OCI-LY3 (cell line): ENCODE results near the gene AMBRA1.

Source experiments
- H2AFZ ChIP-seq: fragments of 200-600, 300-600 bp; shearing (Covaris generic); 2 replicates; pipeline ENCODE4 v1.6.0; 2014; ENCODE audit warnings: antibody characterized with exemption, low read depth, low read length
- H3K27ac ChIP-seq: fragments of 200-600, 300-600 bp; sonication (generic); 2 replicates; pipeline ENCODE4 v1.5.1; 2014; ENCODE audit warnings: mild to moderate bottlenecking, low read length, moderate library complexity, mixed read lengths
- H3K27me3 ChIP-seq: fragments of 200-600, 300-600 bp; sonication (generic); 2 replicates; pipeline ENCODE4 v1.6.1; 2014; ENCODE audit warnings: low read depth, low read length, mixed read lengths
- H3K36me3 ChIP-seq: fragments of 200-600, 300-600 bp; sonication (generic); replicated peaks from 2 replicates; pipeline ENCODE3; 2014; ENCODE audit warnings: low read depth, low read length, mixed read lengths
- H3K4me1 ChIP-seq: fragments of 300-600, 200-600 bp; sonication (generic); 2 replicates; pipeline ENCODE4 v1.6.1; 2014; ENCODE audit warnings: low read length, mixed read lengths
- H3K4me2 ChIP-seq: fragments of 200-600, 300-600 bp; sonication (generic); 2 replicates; pipeline ENCODE4 v1.6.1; 2014; ENCODE audit warnings: low read length, mixed read lengths
- H3K4me3 ChIP-seq: fragments of 300-600, 200-600 bp; sonication (generic); 2 replicates; pipeline ENCODE4 v1.5.1; 2014; ENCODE audit warnings: antibody characterized with exemption, mild to moderate bottlenecking, low read length, moderate library complexity
- H3K79me2 ChIP-seq: fragments of 300-600, 200-600 bp; shearing (Covaris generic); 2 replicates; pipeline ENCODE4 v1.6.1; 2014; ENCODE audit warnings: mild to moderate bottlenecking, low read length, mixed read lengths
- H3K9ac ChIP-seq: fragments of 300-600, 200-600 bp; shearing (Covaris generic); 2 replicates; pipeline ENCODE4 v1.6.0; 2014; ENCODE audit warnings: mild to moderate bottlenecking, low read length, moderate library complexity
- H3K9me3 ChIP-seq: fragments of 200-600, 300-600 bp; shearing (Covaris generic); 2 replicates; pipeline ENCODE4 v1.6.1; 2014; ENCODE audit warnings: low read length, mixed read lengths; ENCODE audit not compliant: insufficient read depth
- H4K20me1 ChIP-seq: fragments of 200-600, 300-600 bp; sonication (generic); 2 replicates; pipeline ENCODE4 v1.6.1; 2016; ENCODE audit warnings: low read length, mixed read lengths; ENCODE audit not compliant: insufficient read depth
- EZH2phosphoT487 ChIP-seq: fragments of 200-600 bp; shearing (Covaris generic); IDR thresholded peaks from 2 replicates; pipeline ENCODE4 v1.6.1; 2018; ENCODE audit warnings: antibody characterized with exemption, mixed run types, low read depth
- TF ChIP-seq, protein P1 (sequence below): fragments of 200-600, 300-600 bp; sonication (generic); IDR thresholded peaks from 2 replicates; pipeline ENCODE4 v1.5.1; 2014; ENCODE audit warnings: antibody characterized with exemption, low read length, low read depth

AMBRA1 gene

DNA sequence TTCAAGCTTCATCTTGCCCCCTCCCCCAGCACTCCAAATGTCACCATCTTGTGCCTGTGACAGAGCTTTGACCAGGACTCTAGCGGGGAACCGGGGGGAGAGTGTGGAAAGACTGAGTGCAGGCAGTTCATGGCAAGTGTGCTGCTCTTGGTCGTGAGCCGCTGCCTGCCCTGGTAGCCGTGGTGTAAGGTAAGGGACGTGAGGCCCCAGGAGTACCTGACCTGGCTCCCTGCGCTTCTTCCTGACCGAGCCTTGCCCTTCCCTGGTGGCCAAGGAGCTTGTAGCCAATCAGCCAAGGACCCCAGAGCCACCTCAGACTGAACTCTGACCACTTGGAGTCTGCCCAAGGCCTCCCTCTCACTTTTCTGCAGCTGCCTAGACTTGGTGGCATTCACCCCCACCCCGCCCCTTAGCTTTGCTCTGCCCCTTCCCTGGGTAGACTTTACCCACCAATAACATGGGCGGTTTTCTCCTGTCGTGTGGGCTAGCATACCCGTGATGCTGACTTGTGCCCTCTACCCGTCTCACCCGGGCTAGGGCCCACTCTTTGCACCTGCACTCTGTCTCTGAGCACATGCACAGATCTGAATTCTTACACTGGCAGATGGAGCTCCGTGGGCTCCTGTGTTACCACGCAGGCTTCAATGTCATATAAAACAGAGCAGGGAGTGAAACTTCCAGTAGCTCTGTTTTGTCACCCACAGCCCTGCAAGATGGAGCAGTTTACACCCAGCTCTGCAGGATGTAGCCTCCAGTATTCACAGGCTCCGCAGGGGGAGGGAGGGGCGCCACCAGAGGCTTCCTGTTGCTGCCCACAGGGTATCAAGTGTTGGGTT is 245.0 kb downstream of the AMBRA1 start:
- H3K4me2 ChIP-seq = peak overlapping the region; percentile 100
- peak overlapping the region; percentile 82 for H3K4me3 ChIP-seq
- H3K9ac ChIP-seq = peak overlapping the region; percentile 68
- TF ChIP-seq, protein P1, sequence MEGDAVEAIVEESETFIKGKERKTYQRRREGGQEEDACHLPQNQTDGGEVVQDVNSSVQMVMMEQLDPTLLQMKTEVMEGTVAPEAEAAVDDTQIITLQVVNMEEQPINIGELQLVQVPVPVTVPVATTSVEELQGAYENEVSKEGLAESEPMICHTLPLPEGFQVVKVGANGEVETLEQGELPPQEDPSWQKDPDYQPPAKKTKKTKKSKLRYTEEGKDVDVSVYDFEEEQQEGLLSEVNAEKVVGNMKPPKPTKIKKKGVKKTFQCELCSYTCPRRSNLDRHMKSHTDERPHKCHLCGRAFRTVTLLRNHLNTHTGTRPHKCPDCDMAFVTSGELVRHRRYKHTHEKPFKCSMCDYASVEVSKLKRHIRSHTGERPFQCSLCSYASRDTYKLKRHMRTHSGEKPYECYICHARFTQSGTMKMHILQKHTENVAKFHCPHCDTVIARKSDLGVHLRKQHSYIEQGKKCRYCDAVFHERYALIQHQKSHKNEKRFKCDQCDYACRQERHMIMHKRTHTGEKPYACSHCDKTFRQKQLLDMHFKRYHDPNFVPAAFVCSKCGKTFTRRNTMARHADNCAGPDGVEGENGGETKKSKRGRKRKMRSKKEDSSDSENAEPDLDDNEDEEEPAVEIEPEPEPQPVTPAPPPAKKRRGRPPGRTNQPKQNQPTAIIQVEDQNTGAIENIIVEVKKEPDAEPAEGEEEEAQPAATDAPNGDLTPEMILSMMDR = no peak
- no peak for TF ChIP-seq EZH2phosphoT487
- H4K20me1 ChIP-seq = peaks cover 6% of the 10 kb centered on the region; the same call in 1 of the 2 replicates
- peaks cover 8% of the 10 kb centered on the region; the same call in 1 of the 2 replicates for H3K27me3 ChIP-seq
- H3K27ac ChIP-seq = no peak overlapping the region
- peaks cover 34% of the 10 kb centered on the region for H3K4me1 ChIP-seq
- H3K36me3 ChIP-seq = peaks cover 3% of the 10 kb centered on the region
- no peak overlapping the region for H2AFZ ChIP-seq
- peaks cover 59% of the 10 kb centered on the region for H3K79me2 ChIP-seq
- no peaks in the 10 kb centered on the region for H3K9me3 ChIP-seq

GRCh38 chr11:46347637-46348311 is 246.0 kb downstream of the AMBRA1 start:
- H4K20me1 ChIP-seq = peaks cover 6% of the 10 kb centered on the region; the same call in 1 of the 2 replicates
- H3K4me1 ChIP-seq = peaks cover 34% of the 10 kb centered on the region
- H3K9ac ChIP-seq = peak overlapping the region; percentile 68
- peaks cover 49% of the 10 kb centered on the region for H3K79me2 ChIP-seq
- peaks cover 15% of the 10 kb centered on the region; the same call in 1 of the 2 replicates for H3K27me3 ChIP-seq
- no peaks in the 10 kb centered on the region for H3K9me3 ChIP-seq
- H3K36me3 ChIP-seq = peaks cover 3% of the 10 kb centered on the region
- H2AFZ ChIP-seq = no peak overlapping the region
- TF ChIP-seq, protein P1 = no peak
- no peak for TF ChIP-seq EZH2phosphoT487
- peak overlapping the region; percentile 82 for H3K4me3 ChIP-seq
- H3K27ac ChIP-seq = no peak overlapping the region
- peak overlapping the region; percentile 100 for H3K4me2 ChIP-seq

- TF ChIP-seq, protein P1 = peak; percentile 42
- no peak for TF ChIP-seq EZH2phosphoT487
- Histone ChIP-seq H3K27me3 (peaks cover 15% of the 10 kb centered on the region; the same call in 1 of the 2 replicates), H3K4me2 (peak within 1 kb of the TSS; percentile 100), H3K27ac (no peak within 1 kb of the TSS), H2AFZ (no peak within 1 kb of the TSS), H3K4me1 (peaks cover 34% of the 10 kb centered on the region), H3K9ac (peak within 1 kb of the TSS; percentile 68), H3K36me3 (peaks cover 3% of the 10 kb centered on the region), H3K9me3 (no peaks in the 10 kb centered on the region), H3K79me2 (peaks cover 42% of the 10 kb centered on the region), H3K4me3 (peak within 1 kb of the TSS; percentile 89), H4K20me1 (peaks cover 6% of the 10 kb centered on the region; the same call in 1 of the 2 replicates)
These were observed 246.8 kb downstream of the AMBRA1 start, which contains the start of gene DGKZ for GRCh38 chr11:46346886-46347636. DGKZ (plus strand) TSS chr11:46347463; CDS start chr11:46347660, 197 bp downstream.
